Activated CD8-positive, alpha-beta memory T cell treated with anti-CD3 and anti-CD28 coated beads, Interleukin-2, amount 50 U/mL, for 4 hours (primary cell): ENCODE measurements around the gene LDLRAD1.
"Not testable (repeated sequence)": the region's sequence is repeated elsewhere in the genome, so short reads cannot be mapped to it uniquely, and the experiment has no call there.

ENCODE experiments used
- DNase-seq: peaks from one replicate; pipeline ENCODE4 v3.0.0-alpha.2; 2020

Gene LDLRAD1, protein sequence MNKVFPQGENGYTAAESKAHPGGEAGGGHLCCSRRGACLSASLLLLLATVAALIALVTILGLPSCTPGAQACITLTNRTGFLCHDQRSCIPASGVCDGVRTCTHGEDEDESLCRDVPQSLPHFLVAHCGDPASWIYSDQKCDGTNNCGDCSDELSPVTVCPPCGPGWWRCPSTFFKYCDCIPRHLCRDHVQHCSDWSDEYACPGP

DNA sequence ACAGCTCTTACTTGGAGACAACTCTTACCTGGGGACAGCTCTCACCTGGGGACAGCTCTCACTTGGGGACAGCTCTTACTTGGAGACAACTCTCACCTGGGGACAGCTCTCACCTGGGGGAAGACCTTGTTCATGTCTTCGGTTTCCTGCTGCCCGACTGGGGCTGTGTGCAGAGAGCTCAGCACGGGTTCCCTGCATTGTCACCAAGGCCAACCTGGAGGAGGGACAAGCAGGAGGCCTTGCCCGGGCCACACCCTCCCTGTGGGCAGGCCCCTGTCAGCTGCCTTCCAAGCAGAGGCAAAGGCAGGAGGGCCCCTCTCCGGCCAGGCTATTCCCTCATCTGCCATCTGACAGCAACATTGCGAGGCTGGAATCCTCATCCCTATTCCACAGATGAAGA lies at the start of gene LDLRAD1:
Gene LDLRAD1 (minus strand): TSS at position 208 of the 400 bp plus-strand sequence. CDS start 74 bp downstream, at position 134.
- DNase-seq = no peak

GRCh38 chr1:54064299-54064698 lies 46.3 kb upstream of the LDLRAD1 start:
- no peak for DNase-seq

- no peak for DNase-seq
Measured at GRCh38 chr1:54054438-54054749, 36.4 kb upstream of the LDLRAD1 start.

DNA sequence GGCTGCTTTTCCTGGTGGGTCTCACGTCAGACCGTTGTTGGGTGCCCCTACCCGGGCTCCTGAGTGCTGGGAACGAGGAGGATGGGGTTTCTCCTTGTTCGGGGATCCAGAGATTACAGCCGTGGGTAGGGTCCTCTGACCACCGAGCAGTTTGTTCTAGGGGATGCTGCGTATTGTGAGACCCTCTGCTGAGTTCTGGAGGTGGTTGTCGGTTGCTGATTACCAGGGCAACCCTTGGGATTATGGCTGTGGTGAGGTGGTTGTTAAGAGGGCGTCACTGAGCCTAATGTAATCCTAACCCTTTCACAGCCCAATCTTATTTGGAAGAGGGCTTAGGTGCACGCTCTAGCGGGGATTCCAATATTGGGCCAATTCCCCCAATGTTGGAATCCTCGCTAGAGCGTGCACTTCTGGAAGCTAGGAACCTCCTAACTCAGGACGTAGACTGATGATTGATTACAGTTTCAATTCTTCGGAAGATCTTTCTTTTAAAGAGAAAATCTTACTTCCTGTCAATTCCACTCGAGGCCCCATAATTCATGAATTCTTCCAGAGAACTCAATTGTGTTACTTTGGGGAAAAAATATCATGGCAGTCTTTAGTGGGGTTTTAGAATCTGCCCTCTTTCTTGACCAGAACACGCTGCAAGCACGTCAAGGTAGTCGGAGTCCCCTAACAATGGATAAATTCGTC lies 35.9 kb upstream of the LDLRAD1 start:
- DNase-seq = no peak

- peak; percentile 95 for DNase-seq
Measured at GRCh38 chr1:54052934-54053744, 35.2 kb upstream of the LDLRAD1 start, which contains the start of the genes TCEANC2 and TMEM59. TCEANC2 (plus strand) TSS chr1:54053608; CDS start chr1:54054423, 815 bp downstream. TMEM59 (minus strand) TSS chr1:54053204; CDS start chr1:54053188, 16 bp downstream.

GRCh38 chr1:54052431-54052933 lies 34.5 kb upstream of the LDLRAD1 start:
- peak; percentile 19 for DNase-seq

DNA sequence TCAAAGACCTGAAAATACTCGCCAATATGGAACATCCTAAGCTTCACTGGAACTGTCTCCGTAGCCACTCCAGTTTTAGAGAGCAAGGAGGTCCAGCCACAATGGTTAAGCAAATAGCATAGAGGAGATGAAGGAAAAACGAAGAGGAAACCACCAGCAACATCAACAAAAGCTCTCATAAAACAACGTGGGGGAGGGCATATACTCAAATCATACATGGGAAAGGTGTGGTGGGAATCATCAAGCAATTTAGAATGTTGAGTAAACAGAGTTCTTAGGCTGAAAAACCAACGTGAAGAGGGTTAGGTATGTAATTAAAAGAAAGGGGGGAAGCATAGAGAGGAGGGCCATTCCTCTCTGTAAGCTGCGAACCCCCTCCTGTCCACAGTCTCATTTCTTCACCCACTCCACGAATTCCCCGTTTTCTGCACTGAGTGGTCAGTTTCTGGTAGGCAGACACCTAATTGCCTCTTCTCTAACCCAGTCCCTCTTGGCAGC lies 34.0 kb upstream of the LDLRAD1 start:
- no peak for DNase-seq

GRCh38 chr1:54050435-54050834 lies 32.4 kb upstream of the LDLRAD1 start:
- not testable (repeated sequence) for DNase-seq

GRCh38 chr1:54047384-54048305 lies 29.7 kb upstream of the LDLRAD1 start:
- no peak for DNase-seq

- DNase-seq = no peak
Measured at GRCh38 chr1:54046671-54047383, 28.8 kb upstream of the LDLRAD1 start.

- DNase-seq = no peak
Measured at GRCh38 chr1:54045496-54045895, 27.5 kb upstream of the LDLRAD1 start.

- DNase-seq = no peak
Measured at GRCh38 chr1:54041806-54042205, 23.8 kb upstream of the LDLRAD1 start.

DNA sequence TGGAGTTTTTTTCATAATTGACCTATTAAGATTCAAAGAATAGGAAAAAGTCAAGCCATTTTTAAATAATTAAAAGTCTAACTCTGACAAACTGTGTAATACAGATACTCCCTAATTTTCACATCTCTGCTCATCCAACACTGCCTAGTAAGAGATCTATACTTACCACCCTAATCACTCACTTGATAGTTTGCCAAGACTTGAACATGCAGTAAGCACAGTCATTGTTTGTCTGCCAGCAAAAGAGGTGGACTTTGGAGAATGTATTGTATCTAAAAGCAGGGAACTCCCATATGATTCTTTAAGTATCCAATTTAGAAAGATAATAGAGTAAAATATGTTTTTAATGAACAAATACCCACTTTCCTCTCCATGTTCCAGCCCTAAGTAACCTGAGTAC lies 19.5 kb upstream of the LDLRAD1 start:
- DNase-seq = no peak

DNA sequence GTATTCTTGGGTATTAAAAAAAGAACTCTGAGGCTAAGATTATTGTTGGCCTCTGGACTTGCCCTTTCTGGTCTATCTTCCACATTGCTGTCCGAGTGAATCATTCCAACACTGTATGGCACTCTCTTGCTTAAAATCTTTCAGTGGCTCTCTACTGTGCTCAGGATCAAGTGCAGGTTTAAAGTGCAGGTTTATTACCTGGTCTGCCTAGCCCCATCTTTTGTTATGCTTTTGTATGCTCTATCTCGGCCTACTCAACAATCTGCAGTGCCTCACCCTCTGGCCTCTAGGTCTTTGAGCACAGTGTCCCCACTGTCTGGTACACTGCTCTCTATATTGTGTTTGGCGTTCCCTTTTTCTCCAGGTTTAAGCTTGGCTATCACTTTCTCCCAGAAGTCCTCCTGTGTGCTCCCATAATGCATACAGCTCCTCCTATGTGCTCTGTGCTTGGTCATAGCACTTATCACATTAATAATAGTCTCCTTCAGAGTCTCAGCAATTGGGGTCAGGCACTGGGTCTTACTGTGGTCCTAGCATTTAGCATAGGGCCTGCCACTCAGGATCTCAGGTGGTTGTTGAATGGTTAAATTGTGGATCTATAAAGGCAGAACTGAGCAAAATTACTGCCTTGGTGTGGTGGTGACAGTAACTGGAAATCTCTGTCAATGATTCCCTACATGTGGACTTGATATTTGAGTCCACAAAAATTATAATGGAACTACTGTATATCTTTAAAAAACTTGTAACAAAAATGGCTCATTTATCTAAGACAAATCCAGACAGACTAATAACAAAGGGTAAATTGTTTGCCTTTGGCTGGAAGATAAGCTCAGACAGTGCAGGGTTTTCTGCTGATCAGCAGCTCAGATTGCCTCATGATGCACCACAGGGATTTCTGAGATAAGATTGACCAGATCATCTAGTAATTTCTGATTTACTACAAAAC lies 10.6 kb upstream of the LDLRAD1 start:
- no peak for DNase-seq

GRCh38 chr1:54027848-54028247 lies 9.9 kb upstream of the LDLRAD1 start:
- no peak for DNase-seq

GRCh38 chr1:54024811-54025210 lies 6.8 kb upstream of the LDLRAD1 start:
- DNase-seq = not testable (repeated sequence)

DNA sequence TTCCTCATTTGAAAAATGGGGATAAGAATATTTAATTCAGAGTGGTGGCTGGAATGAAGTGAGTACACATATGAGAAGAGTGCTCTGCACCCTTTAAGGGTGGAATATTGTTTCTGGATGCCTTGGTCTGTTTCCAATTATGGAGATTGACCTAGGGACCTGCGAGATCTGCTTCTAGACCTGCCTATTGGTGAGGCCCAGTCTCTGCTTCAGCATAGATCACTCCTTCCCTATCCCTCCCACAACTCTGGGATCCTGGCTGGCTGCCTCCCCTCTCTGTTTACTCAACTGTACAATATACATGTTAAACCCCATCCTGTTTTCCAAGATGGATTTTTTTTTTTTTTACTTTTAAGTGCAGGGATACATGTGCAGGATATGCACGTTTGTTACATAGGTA lies 6.4 kb upstream of the LDLRAD1 start:
- DNase-seq = no peak

DNA sequence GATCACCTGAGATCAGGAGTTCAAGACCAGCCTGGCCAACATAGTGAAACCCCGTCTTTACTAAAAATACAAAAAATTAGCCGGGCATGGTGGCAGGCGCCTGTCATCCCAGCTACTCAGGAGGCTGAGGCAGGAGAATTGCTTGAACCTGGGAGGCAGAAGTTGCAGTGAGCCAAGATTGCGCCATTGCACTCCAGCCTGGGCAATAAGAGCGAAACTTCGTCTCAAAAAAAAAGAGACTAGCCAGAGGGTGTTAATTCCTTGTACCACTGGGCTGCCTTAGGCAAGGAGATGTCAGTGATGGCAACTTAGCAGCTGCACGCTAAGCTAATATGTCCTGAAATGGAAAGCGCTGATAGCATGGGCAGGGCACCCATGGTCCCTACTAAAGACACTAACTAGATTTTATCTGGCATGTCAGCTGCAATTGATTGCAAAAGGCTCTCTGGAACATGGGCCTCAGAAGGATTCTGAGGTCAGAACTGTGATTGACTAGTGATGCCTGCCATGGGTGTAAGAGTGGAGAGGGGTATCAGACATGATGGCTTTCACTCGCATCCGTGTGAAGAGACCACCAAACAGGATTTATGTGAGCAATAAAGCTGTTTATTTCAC lies 1.7 kb upstream of the LDLRAD1 start:
- not testable (repeated sequence) for DNase-seq

DNA sequence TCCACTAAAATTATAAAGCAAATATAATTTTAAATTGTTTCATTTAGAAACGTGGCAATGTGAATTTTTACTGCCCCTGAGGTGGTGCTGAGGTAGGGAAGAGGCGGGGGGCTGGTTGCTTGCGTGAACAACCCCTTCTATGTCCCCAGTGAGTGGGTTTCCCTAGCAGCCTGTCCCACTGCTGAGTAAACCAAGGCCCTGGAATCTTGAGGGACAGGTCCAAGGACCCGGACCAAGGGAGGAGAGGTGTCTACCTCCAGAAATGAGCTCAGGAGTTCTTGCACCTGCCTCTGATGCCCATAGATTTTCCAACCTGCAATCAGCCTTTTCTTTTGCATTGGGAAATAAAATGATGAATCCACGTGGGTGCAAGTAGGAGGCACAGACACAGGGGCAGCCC lies 649 bp upstream of the LDLRAD1 start:
- DNase-seq = no peak
